Neural cell (in vitro differentiated cells): ENCODE measurements around the gene OR5L2. TPM values are rescaled to one million over a fixed set of nuclear protein-coding genes. Genes with fewer than 3 reads are reported as not detected.

Source experiments
- H2AFZ ChIP-seq: fragments of 200-600, 300-800 bp; sonication (generic), shearing (Covaris generic); 2 replicates; pipeline ENCODE4 v1.6.0; 2014; ENCODE audit warnings: low read depth, mild to moderate bottlenecking, antibody characterized with exemption, low read length, moderate library complexity
- H3F3A ChIP-seq: fragments of 200-600 bp; shearing (Covaris generic); 2 replicates; pipeline ENCODE4 v1.6.1; 2016; ENCODE audit warnings: mild to moderate bottlenecking, moderate library complexity, mixed read lengths, antibody characterized with exemption, low read length; ENCODE audit not compliant: insufficient read depth, poor library complexity, severe bottlenecking
- H3K27ac ChIP-seq: fragments of 200-600, 300-800 bp; sonication (generic), shearing (Covaris generic); 2 replicates; pipeline ENCODE4 v1.5.1; 2014; ENCODE audit warnings: mild to moderate bottlenecking, low read length, moderate library complexity
- H3K27me3 ChIP-seq: fragments of 300-800, 200-600 bp; sonication (generic), shearing (Covaris generic); 2 replicates; pipeline ENCODE4 v1.6.0; 2014; ENCODE audit warnings: mild to moderate bottlenecking, low read depth, low read length, moderate library complexity; ENCODE audit not compliant: insufficient read depth
- H3K36me3 ChIP-seq: fragments of 300-800, 200-600 bp; sonication (generic), shearing (Covaris generic); 2 replicates; pipeline ENCODE4 v1.5.1; 2014; ENCODE audit warnings: mild to moderate bottlenecking, antibody characterized with exemption, low read length, moderate library complexity; ENCODE audit not compliant: insufficient read depth
- H3K4me2 ChIP-seq: fragments of 300-800, 200-600 bp; sonication (generic), shearing (Covaris generic); 2 replicates; pipeline ENCODE4 v1.6.0; 2014; ENCODE audit warnings: mild to moderate bottlenecking, low read length
- H3K4me3 ChIP-seq: fragments of 300-800, 200-600 bp; sonication (generic), shearing (Covaris generic); 2 replicates; pipeline ENCODE4 v1.5.1; 2014; ENCODE audit warnings: mild to moderate bottlenecking, low read length, moderate library complexity
- H3K79me2 ChIP-seq: fragments of 200-600 bp; shearing (Covaris generic); replicated peaks from 2 replicates; pipeline ENCODE4 v1.6.0; 2014; ENCODE audit warnings: mild to moderate bottlenecking, low read length, moderate library complexity; ENCODE audit not compliant: insufficient read depth
- H3K9ac ChIP-seq: fragments of 300-800, 200-600 bp; sonication (generic), shearing (Covaris generic); 2 replicates; pipeline ENCODE4 v1.6.1; 2016; ENCODE audit warnings: mild to moderate bottlenecking, low read length, mixed read lengths
- H3K9me2 ChIP-seq: fragments of 200-600 bp; shearing (Covaris generic); 2 replicates; pipeline ENCODE4 v1.6.1; 2016; ENCODE audit warnings: mild to moderate bottlenecking, low read length, mixed read lengths; ENCODE audit not compliant: insufficient read depth
- H3K9me3 ChIP-seq: fragments of 200-600, 300-800 bp; sonication (generic), shearing (Covaris generic); 2 replicates; pipeline ENCODE4 v1.6.1; 2016; ENCODE audit warnings: mild to moderate bottlenecking, mixed run types, low read length, moderate library complexity, mixed read lengths
- H4K20me1 ChIP-seq: fragments of 200-600 bp; shearing (Covaris generic); 2 replicates; pipeline ENCODE4 v1.6.1; 2016; ENCODE audit warnings: mild to moderate bottlenecking, mixed run types; ENCODE audit not compliant: insufficient read depth
- CTCF ChIP-seq: fragments of 450-650 bp; IDR thresholded peaks from 2 replicates; pipeline ENCODE4 v1.5.1; 2014; ENCODE audit warnings: antibody characterized with exemption, mild to moderate bottlenecking, moderate library complexity; ENCODE audit not compliant: poor library complexity, severe bottlenecking
- EP300 ChIP-seq: fragments of 450-650 bp; conservative IDR thresholded peaks from 2 replicates; pipeline ENCODE4 v1.6.1; 2014; ENCODE audit warnings: antibody characterized with exemption, mild to moderate bottlenecking, moderate library complexity; ENCODE audit not compliant: poor library complexity, severe bottlenecking
- EZH2 ChIP-seq: fragments of 200-600, 300-800 bp; shearing (Covaris generic), sonication (generic); IDR thresholded peaks from 2 replicates; pipeline ENCODE4 v1.6.1; 2014; ENCODE audit warnings: antibody characterized with exemption, low read length, borderline replicate concordance, mild to moderate bottlenecking; ENCODE audit not compliant: insufficient read depth, poor library complexity, severe bottlenecking
- MXI1 ChIP-seq: fragments of 450-650 bp; conservative IDR thresholded peaks from 2 replicates; pipeline ENCODE4 v1.6.1; 2014; ENCODE audit warnings: antibody characterized with exemption, mild to moderate bottlenecking; ENCODE audit not compliant: poor library complexity, severe bottlenecking
- POLR2AphosphoS5 ChIP-seq: IDR thresholded peaks from 2 replicates; pipeline ENCODE4 v1.6.1; 2012
- RAD21 ChIP-seq: fragments of 450-650 bp; conservative IDR thresholded peaks from 2 replicates; pipeline ENCODE4 v1.6.1; 2014; ENCODE audit warnings: antibody characterized with exemption, mild to moderate bottlenecking, moderate library complexity
- REST ChIP-seq: IDR thresholded peaks from 2 replicates; pipeline ENCODE4 v1.6.1; 2012; ENCODE audit warnings: borderline replicate concordance
- SMC3 ChIP-seq: fragments of 450-650 bp; conservative IDR thresholded peaks from 2 replicates; pipeline ENCODE4 v1.6.1; 2014; ENCODE audit warnings: antibody characterized with exemption, mild to moderate bottlenecking, moderate library complexity; ENCODE audit not compliant: poor library complexity
- TAF1 ChIP-seq: IDR thresholded peaks from 2 replicates; pipeline ENCODE4 v1.6.1; 2012; ENCODE audit warnings: low read depth
- polyA plus RNA-seq: library from polyadenylated mRNA; depleted of rRNA; stranded (reverse); fragments of >200 nt; gene quantifications from 2 replicates; pipeline ENCODE4 v1.2.3, GENCODE V29; 2014

OR5L2 gene
- polyA plus RNA-seq, 1 donor from 2014 or later, result not detected

DNA sequence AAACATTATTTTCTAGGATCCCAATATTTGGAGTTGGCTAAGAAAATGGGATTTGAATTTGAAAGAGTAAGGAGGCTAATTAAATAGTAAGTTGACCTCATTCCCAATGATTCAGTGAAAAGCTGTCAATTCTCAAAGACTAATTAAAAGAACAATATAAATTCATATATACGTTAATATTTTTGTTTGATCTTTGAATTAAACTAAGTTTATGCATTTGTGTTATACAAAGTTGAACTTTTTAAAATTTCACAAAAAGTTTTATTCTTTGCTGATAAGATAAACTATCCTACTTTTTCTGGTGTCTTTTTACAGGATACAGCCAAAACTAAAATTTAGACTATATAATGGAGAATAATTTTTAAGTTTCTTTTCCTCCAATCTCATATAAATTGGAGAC is 16.0 kb upstream of the OR5L2 start, which contains the start of gene OR5L1:
Gene OR5L1, plus strand, starts transcription at position 301 of the 400 bp plus-strand sequence. CDS start 100 bp downstream, outside the sequence.
- H3K79me2 ChIP-seq, result no peaks in the 10 kb centered on the region
- H3K27me3 ChIP-seq, result no peaks in the 10 kb centered on the region
- no peaks in the 10 kb centered on the region for H3K9me2 ChIP-seq
- H3K4me3 ChIP-seq, result no peak within 1 kb of the TSS
- no peak within 1 kb of the TSS for H3K4me2 ChIP-seq
- no peak within 1 kb of the TSS for H2AFZ ChIP-seq
- no peak within 1 kb of the TSS for H3K9ac ChIP-seq
- no peaks in the 10 kb centered on the region for H4K20me1 ChIP-seq
- no peak within 1 kb of the TSS for H3K27ac ChIP-seq
- no peaks in the 10 kb centered on the region for H3K9me3 ChIP-seq
- H3F3A ChIP-seq, result no peaks in the 10 kb centered on the region
- no peaks in the 10 kb centered on the region for H3K36me3 ChIP-seq
- TF ChIP-seq CTCF (no peak), RAD21 (no peak), REST (no peak), POLR2AphosphoS5 (no peak), MXI1 (no peak), EP300 (no peak), SMC3 (no peak), TAF1 (no peak), EZH2 (no peak)

DNA sequence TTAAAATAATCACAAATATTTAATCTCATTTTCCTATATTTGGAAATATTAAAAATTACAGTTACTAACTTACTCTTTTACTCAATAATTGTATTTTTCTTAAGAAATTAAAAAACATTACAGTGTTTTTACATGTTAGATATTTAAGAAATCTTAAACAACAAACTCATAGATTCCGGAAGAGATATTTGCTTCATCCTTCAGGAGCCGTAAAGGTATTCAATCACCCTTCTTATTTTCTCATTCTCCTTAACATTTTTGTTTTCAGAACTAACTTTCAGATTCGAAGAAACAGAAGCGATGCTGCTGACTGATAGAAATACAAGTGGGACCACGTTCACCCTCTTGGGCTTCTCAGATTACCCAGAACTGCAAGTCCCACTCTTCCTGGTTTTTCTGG is 7.7 kb upstream of the OR5L2 start, which contains the start of gene OR5D18:
Gene OR5D18, plus strand, starts transcription at position 301 of the 400 bp plus-strand sequence. Its CDS starts 0 bp downstream, at position 301.
- Histone ChIP-seq H3K27ac (no peak within 1 kb of the TSS), H3F3A (no peaks in the 10 kb centered on the region), H3K79me2 (no peaks in the 10 kb centered on the region), H3K9ac (no peak within 1 kb of the TSS), H3K36me3 (no peaks in the 10 kb centered on the region), H4K20me1 (no peaks in the 10 kb centered on the region), H3K9me3 (no peaks in the 10 kb centered on the region), H3K9me2 (no peaks in the 10 kb centered on the region), H3K4me2 (no peak within 1 kb of the TSS), H3K27me3 (no peaks in the 10 kb centered on the region), H2AFZ (no peak within 1 kb of the TSS), H3K4me3 (no peak within 1 kb of the TSS)
- TF ChIP-seq RAD21 (no peak), CTCF (no peak), EZH2 (no peak), MXI1 (no peak), EP300 (no peak)
